Epithelial cell of proximal tubule (primary cell): ENCODE data around the gene SCP2. TPM values are rescaled to one million over a fixed set of nuclear protein-coding genes. Genes with fewer than 3 reads are reported as not detected.

ENCODE experiments used
- DNase-seq: peaks from one replicate; pipeline ENCODE4 v3.0.0-alpha.2; 2011; ENCODE audit warnings: low read depth
- H3K4me3 ChIP-seq: 2 replicates; pipeline ENCODE4 v1.5.1; 2011; ENCODE audit warnings: low read depth, mild to moderate bottlenecking, low read length
- total RNA-seq: library from RNA; depleted of rRNA; stranded (reverse); fragments of >200 nt; gene quantifications from 2 replicates; pipeline ENCODE4 v1.2.3, GENCODE V29; 2015
- TF ChIP-seq, protein P1 (sequence below): conservative IDR thresholded peaks from 2 replicates; pipeline ENCODE4 v1.5.1; 2012; ENCODE audit warnings: low read depth, mild to moderate bottlenecking, low read length

The SCP2 gene
- total RNA-seq, 1 donor from 2014 or later: 110 TPM

DNA sequence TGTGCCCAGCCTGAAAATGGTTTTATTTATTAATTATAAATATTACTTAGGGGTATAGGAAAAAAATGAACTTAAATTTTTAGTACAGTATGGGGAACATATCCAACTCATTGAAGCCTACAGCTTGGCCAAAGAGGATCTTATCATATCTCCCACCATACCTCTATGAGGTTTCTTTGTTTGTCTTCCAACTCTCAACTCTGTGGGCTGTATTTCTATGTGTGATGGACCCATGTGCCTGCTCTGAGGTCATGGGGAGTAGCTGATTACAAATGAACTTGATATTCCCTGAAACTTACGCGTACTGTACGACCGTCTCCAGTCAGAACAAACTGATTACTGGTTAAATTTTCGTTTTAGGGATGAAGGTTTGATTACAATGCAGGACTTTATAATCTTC is 93.5 kb downstream of the SCP2 start:
- no peak for DNase-seq
- TF ChIP-seq, protein P1, sequence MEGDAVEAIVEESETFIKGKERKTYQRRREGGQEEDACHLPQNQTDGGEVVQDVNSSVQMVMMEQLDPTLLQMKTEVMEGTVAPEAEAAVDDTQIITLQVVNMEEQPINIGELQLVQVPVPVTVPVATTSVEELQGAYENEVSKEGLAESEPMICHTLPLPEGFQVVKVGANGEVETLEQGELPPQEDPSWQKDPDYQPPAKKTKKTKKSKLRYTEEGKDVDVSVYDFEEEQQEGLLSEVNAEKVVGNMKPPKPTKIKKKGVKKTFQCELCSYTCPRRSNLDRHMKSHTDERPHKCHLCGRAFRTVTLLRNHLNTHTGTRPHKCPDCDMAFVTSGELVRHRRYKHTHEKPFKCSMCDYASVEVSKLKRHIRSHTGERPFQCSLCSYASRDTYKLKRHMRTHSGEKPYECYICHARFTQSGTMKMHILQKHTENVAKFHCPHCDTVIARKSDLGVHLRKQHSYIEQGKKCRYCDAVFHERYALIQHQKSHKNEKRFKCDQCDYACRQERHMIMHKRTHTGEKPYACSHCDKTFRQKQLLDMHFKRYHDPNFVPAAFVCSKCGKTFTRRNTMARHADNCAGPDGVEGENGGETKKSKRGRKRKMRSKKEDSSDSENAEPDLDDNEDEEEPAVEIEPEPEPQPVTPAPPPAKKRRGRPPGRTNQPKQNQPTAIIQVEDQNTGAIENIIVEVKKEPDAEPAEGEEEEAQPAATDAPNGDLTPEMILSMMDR: no peak

DNA sequence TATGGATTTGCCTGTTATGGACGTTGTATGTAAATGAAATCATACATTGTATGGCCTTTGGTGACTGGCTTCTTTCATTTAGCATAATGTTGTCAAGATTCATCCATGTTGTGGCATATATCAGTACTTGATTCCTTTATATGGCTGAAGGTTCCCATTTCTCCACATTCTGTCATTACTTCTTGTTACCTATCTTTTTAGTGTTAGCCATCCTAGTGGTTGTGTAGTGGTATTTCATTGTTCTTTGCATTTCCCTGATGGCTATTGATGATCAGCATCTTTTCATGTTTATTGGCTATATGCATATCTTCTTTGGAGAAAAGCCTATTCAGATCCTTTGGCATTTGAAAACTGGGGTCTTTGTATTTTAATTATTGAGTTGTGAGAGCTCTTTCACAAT is 95.1 kb downstream of the SCP2 start:
- no peak overlapping the region for H3K4me3 ChIP-seq
- no peak for DNase-seq
- TF ChIP-seq, protein P1: no peak

More for the DNA sequence above, 93.5 kb downstream of the SCP2 start:
- no peak overlapping the region for H3K4me3 ChIP-seq

DNA sequence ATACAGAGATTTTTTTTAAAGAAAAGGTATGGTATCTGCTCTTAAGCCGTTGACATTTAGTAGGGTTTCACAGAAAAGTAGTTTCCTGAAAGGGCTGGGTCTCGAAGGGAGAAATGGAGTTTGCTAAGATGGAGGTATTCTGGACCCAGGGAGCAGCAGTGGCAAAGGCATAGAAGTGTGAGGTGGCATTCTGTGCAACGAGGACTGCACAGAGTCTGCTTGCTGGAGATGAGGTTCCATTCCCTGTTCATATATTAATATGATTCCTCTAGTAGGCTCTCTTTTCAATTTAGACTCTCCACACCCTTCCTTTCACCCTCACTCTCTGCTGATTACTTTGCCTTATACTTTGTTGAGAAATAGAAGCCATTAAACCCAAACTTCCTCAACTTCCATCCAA is 96.5 kb downstream of the SCP2 start:
- H3K4me3 ChIP-seq: no peak overlapping the region
- no peak for DNase-seq
- TF ChIP-seq, protein P1: no peak

DNA sequence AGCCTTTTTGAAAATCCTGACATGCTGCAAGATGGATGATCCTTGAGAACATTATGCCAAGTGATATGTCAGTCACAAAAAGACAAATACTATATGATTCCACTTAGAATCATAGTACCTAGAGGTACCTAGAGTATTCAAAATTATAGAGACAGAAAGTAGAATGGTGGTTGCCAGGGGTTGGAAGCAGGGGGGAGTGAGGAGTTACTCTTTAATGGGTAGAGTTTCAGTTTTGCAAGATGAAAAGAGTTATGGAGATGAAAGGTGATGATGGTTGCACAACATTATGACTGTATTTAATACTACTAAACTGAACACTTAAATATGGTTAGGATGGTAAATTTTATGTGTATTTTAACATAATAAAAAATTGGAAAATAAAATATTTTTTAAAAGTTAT is 97.0 kb downstream of the SCP2 start:
- H3K4me3 ChIP-seq: no peak overlapping the region
- DNase-seq: no peak
- TF ChIP-seq, protein P1: no peak

DNA sequence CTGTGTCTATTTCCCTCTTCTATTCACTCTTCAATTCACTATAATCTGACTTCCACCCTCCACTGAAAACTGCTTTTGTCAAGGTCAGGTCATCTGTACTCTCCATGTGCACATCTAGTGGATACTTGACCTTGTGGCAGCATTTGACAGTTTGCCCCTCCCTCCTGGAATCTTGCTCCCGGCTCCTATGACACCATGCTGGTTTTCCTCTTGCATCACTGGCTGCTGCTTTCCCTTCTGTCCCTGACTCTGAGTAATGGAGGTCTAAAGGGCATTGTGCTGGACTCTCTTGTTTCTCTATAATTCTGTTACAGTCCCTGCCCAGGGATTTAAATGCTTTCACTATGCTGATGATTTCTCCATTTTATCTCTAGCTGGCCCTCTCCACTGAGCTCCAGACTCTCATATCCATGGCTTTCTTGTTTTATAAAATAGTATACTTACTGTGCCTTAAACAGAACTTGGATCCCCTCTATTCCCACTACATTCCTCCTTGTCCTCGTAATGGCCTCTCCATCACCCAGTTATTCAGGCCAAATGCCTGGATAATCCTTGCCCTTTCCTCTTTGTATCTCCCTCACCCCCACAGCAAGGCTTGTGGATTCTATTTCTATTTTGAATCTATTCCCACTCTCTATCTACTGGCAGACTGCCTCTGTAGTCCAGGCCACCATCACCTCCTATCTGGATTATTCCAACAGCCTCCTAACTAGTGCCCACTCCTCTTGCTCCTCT is 98.1 kb downstream of the SCP2 start:
- no peak overlapping the region for H3K4me3 ChIP-seq
- TF ChIP-seq, protein P1: no peak
- peak; percentile 51 for DNase-seq

DNA sequence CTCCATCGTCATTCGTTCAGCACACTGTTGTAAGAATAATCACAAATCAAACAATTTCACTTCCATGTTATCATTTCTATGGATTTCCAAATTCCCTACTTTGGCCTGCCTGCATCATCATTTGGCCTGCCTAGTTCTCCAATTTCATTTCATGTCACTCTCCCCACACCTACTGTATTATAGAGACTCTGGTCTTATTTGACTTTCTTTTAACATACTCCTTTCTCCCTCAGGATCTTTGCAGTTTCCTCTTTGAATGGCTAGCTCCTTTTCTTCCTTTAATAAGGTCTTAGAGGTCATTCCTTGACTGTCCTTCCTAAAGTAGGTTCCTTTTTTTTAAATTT is 98.7 kb downstream of the SCP2 start:
- DNase-seq: no peak
- H3K4me3 ChIP-seq: no peak overlapping the region
- TF ChIP-seq, protein P1: no peak

DNA sequence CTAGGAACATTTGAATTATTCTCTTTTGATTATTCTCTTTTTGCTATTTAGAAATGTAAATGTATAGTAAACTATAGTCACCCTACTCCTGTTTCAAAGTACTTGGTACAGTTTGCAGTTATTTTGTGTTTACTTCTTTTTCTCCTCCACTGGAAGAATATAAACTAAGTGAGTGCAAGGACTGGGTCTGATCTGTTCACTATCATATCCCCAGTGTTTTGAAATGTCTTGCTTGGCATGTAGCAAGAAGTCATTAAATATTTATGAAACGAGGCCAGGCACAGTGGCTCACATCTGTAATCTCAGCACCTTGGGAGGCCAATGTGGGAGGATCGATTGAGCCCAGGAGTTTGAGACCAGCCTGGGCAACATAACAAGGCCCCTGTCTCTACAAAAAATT is 99.2 kb downstream of the SCP2 start:
- TF ChIP-seq, protein P1: no peak
- no peak overlapping the region for H3K4me3 ChIP-seq
- no peak for DNase-seq
